A549 treated with AZD2906 at 1 μM for 4 hours (cell line): ENCODE measurements around the gene KCNA4. TPM values are rescaled to one million over a fixed set of nuclear protein-coding genes. Genes with fewer than 3 reads are reported as not detected.

Experiments
- total RNA-seq: library from RNA; stranded (reverse); fragments of 200-300 nt; extraction: Qiagen RNA extraction; gene quantifications from 5 replicates; pipeline ENCODE4 v1.2.3, GENCODE V29; 2022

Gene KCNA4
- total RNA-seq, result not detected in 5 replicates

DNA sequence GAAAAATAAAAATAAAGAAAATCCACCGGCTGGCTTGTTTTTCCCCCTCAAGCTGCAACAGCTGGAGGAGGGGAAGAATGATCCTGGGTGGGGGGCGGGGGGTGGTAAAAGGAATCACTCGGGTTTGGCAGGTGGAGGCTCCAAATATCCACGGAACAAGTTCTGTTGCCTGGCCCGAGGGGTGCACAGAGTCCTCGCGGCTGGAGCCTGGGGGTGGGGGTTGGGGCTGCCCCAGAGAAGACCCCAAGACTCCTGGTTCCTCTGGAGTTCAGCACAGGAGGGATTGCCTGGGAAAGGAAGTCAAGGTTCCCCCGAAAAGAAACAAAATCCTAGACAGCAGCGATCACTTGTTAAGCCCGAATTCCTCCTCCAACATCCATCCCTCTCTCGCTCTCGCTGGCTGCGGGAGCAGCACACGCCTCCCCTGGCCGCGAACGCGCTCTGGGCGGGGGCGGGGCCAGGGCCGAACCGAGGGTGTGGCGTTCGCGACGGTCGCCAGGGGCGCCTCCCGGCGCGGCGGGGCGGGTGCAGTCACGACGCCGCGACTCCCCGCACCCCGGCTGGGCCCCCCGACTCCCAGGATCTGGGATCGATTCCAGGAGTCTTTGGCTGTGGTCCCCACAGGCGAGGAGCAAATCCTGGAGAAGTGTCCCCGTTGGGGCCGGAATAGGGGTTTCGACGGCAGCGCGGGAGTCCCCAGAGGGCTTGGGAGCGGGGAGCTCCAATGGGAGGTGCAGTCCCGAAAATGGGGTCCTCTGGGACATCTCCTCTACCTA, at the start of gene KCNA4:
Gene KCNA4 (minus strand): TSS at position 443 of the 776 bp plus-strand sequence. CDS start 4,352 bp downstream, outside the sequence.

Other genes starting within 250 kb of the KCNA4 start
- not detected in 5 replicates for gene FSHB, start 214.0 kb upstream of the KCNA4 start, total RNA-seq